Esophagus squamous epithelium (tissue), 4 donors: ENCODE data around the gene SLC24A5.

Experiments
- CTCF ChIP-seq, 6 experiments: fragments of 450-650 bp in 4 of 6; fragments of 200-600 bp in 2 of 6; sonication (generic) in 2 of 6; IDR thresholded peaks; one replicate each; pipeline ENCODE4 v1.5.1; 2016 to 2019; ENCODE audit warnings: antibody characterized with exemption in 6 of 6, mild to moderate bottlenecking in 4 of 6, moderate library complexity in 4 of 6
- POLR2A ChIP-seq, 4 donors: fragments of 450-650 bp; IDR thresholded peaks; one replicate each; pipeline ENCODE4 v1.6.1; 2017; ENCODE audit warnings: antibody characterized with exemption in 4 of 4, mild to moderate bottlenecking in 4 of 4, moderate library complexity in 3 of 4

- no peak for TF ChIP-seq CTCF (IDR thresholded peaks at IDR 0.05)
- no peak for TF ChIP-seq POLR2A (IDR thresholded peaks at IDR 0.05)
Measured at GRCh38 chr15:48096355-48096786, 24.4 kb upstream of the SLC24A5 start.
